GM21390 (cell line): Measurements from ENCODE around the gene RYR1.
"Not testable (repeated sequence)": the region's sequence is repeated elsewhere in the genome, so short reads cannot be mapped to it uniquely, and the experiment has no call there.

Source experiments
- ATAC-seq: cut with Tn5 transposase; IDR thresholded peaks from one replicate; pipeline ENCODE4 v1.9.1; 2021; ENCODE audit not compliant: unreplicated experiment

Gene RYR1

GRCh38 chr19:38512277-38512676 lies 78.8 kb downstream of the RYR1 start:
- no peak for ATAC-seq

DNA sequence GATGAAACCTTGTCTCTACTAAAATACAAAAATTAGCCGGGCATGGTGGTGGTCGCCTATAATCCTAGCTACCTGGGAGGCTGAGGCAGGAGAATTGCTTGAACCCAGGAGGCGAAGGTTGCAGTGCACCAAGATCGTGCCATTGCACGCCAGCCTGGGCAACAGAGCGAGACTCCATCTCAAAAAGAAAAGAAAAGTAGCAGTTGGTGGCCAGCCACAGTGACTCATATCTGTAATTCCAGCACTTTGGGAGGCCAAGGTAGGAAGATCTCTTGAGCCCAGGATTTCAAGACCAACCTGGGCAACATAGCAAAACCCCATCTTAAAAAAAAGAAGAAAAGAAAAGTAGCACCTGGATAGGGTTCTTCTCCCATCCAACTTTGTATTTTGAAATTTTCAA lies 79.7 kb downstream of the RYR1 start:
- not testable (repeated sequence) for ATAC-seq

DNA sequence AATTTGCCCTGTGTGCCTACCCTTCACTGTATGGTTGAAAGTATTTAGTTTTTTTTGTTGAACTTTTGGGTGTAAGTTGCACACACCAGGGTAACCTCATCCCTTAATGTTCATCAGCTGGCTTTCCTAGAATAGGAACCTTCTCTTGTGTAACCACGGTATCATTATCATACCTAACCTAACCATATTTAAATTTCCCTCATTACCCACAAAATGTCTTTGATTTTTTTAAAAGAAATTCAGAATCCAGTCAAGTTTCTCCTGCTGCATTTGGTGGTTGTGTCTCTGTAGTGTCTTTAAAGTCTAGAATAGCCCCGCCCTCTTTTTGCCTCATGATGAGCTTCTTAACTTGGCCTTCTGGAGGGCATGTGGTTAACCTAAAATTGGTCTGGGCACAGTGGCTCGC lies 80.3 kb downstream of the RYR1 start:
- no peak for ATAC-seq

DNA sequence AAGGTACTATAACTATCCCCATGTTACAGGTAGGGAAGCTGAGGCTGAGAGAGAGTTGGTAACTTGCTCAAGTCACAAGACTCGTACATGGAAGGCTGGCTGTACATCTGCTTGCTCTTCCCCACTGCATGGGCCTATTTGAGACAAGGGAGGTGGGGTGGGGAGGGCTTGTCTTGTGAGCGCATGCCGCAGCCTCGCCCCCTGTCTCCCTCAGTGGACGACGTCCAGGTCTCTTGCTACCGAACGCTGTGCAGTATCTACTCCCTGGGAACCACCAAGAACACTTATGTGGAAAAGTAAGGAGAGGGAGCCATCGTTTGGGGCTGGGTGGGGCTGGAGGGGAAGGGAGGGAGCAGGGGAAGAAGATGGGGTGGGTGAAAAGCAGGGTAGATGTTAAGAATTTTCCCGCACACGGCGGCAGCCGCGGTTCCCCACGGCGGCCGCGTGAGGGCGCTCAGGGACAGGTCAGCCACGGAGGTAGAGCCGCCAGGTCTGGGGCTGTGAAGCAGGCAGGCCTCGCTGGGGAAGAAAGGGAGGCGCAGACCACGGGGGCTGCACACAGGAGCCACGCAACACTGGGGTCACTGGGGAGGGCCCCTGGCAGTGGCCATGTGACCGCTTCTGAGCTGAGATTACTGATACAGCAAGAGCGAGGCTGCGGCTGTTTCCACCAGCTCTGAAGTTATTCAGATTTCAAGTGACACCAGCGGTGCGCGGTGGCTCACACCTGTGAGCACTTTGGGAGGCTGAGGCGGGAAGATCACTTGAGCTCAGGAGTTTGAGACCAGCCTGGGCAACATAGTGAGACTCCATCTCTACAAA lies 81.5 kb downstream of the RYR1 start:
- ATAC-seq, result no peak

DNA sequence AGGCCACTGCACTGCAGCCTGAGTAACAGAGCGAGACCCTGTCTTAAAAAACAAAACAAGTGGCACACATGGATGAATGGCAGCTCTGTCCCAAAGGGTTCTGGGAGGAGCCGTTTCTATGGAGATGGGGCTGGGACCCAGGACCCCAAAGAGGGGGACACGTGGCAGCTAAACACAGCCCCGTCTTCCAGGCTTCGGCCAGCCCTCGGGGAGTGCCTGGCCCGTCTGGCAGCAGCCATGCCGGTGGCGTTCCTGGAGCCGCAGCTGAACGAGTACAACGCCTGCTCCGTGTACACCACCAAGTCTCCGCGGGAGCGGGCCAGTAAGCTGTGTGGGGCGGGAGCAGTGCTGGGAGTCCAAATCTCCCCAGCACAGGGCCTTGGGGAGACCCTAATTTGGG lies 82.4 kb downstream of the RYR1 start:
- ATAC-seq, result no peak

DNA sequence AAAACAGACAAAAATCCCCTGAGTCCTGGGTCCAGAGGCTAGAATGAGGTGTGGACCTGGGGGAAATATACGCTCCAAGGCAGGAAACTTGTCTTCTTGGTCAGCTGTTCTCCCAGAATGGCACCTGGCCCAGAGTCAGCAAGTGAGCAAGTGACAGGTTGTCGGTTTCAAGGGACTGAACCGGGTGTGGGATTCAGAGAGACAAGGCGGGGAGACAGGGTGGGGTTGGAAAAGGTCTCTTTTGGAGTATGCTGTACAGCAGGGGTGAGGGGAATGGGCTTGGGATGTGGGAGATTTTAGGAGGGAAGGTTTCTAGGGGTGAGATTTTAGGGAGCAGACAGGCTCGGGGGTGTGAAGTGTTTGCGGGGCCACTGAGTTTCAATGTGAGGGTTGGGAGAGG lies 83.3 kb downstream of the RYR1 start:
- ATAC-seq, result no peak

GRCh38 chr19:38517321-38517720 lies 83.8 kb downstream of the RYR1 start:
- ATAC-seq, result no peak

DNA sequence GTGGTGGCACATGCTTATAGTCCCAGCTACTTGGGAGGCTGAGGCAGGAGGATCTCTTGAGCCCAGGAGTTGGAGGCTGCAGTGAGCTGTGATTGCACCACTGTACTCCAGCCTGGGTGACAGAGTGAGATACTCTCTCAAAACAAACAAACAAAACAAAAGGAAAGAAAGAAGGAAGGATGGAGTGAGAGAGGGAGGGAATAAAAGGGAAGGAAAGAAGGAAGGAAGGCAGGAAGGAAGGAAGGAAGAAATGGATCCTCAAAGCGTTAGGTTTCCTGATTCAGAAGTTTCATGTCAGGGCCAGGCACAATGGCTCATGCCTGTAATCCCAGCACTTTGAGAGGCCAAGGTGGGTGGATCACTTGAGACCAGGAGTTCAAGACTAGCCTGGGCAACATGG lies 84.5 kb downstream of the RYR1 start:
- ATAC-seq, result not testable (repeated sequence)

GRCh38 chr19:38519168-38519567 lies 85.7 kb downstream of the RYR1 start:
- ATAC-seq, result no peak

- ATAC-seq, result no peak
Observed at GRCh38 chr19:38519988-38520387, 86.5 kb downstream of the RYR1 start.

GRCh38 chr19:38522915-38523314 lies 89.4 kb downstream of the RYR1 start:
- ATAC-seq, result no peak

DNA sequence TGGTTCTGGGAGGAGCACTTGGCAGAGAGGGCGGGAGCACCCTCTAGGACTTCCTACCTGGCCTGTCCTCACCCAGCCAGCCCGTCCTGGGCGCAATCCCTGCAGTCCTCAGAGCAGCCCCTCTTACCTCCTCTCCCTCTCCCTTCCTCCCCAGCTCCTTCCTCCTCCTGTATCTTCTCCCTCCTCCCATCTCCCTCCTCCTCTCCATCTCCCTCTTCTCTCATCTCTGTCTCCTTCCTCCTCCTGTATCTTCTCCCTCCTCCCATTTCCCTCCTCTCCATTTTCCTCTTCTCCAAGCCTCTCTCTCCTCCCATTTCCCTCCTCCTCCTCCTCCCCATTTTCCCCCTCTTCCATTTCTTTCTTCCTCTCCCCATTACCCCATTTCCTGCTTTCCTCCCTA lies 89.8 kb downstream of the RYR1 start:
- no peak for ATAC-seq

GRCh38 chr19:38524369-38524768 lies 90.9 kb downstream of the RYR1 start:
- no peak for ATAC-seq

GRCh38 chr19:38524994-38525634 lies 91.6 kb downstream of the RYR1 start:
- ATAC-seq, result no peak

DNA sequence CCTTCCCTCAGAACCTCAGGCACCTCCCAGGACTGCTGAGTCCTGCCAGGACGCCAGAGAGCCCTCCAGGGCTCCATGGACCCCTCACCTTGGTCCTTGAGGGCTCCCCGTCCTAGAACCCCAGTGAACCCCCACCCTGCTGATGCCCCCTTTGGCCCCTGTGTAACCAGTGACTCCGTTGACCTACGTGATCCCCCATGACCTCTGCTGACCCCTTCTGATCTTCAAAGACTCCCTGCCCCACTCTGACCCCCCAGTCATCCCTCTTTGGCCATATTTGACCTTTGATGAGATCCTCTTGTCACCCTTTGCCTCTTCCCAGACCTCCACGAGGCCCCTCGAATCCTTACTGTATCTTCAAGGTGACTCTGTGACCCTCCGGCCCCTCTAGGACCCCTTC lies 92.9 kb downstream of the RYR1 start:
- no peak for ATAC-seq

GRCh38 chr19:38527466-38528136 lies 94.1 kb downstream of the RYR1 start:
- ATAC-seq, result no peak

- ATAC-seq, result no peak
Observed at GRCh38 chr19:38528213-38528755, 94.8 kb downstream of the RYR1 start.

DNA sequence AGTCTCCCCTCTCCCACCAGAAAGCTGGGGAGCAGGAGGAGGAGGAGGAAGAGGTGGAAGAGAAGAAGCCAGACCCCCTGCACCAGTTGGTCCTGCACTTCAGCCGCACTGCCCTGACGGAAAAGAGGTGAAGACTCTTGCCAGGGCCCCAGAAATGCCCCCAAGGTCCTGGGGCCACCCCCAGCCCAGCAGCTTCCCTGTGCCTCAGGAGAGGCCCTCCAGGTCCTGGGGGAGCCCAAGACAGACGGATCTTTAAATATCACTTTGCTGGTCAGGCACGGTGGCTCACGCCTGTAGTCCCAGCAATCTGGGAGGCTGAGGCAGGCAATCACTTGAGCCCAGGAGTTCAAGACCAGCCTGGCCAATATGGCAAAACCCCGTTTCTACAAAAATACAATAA lies 95.4 kb downstream of the RYR1 start:
- no peak for ATAC-seq

- ATAC-seq, result no peak
Observed at GRCh38 chr19:38531515-38531914, 98.0 kb downstream of the RYR1 start.

GRCh38 chr19:38532939-38533338 lies 99.4 kb downstream of the RYR1 start:
- no peak for ATAC-seq

GRCh38 chr19:38534574-38534973 lies 101.1 kb downstream of the RYR1 start:
- no peak for ATAC-seq

GRCh38 chr19:38535212-38535611 lies 101.7 kb downstream of the RYR1 start:
- no peak for ATAC-seq
